SIG-M5 treated with dmso at 0.1 percent for 504 hours (cell line): ENCODE data around the gene TXNIP.

Source experiments
- DNase-seq: peaks from one replicate; lab custom pipeline; 2025; ENCODE audit not compliant: unreplicated experiment; lab: John Stamatoyannopoulos, UW

Gene TXNIP

GRCh38 chr1:145986551-145986950, 9.8 kb downstream of the TXNIP start:
- no peak for DNase-seq

GRCh38 chr1:145985502-145986439, 10.6 kb downstream of the TXNIP start:
- peak; percentile 93 for DNase-seq

- DNase-seq: no peak
These were observed 11.3 kb downstream of the TXNIP start for GRCh38 chr1:145985129-145985501.

- DNase-seq: no peak
These were observed 12.2 kb downstream of the TXNIP start for GRCh38 chr1:145983960-145984830.

- no peak for DNase-seq
These were observed 13.1 kb downstream of the TXNIP start for GRCh38 chr1:145983206-145983675.

- no peak for DNase-seq
These were observed 14.2 kb downstream of the TXNIP start for GRCh38 chr1:145982010-145982723.

- no peak for DNase-seq
These were observed 15.9 kb downstream of the TXNIP start for GRCh38 chr1:145980457-145980994.

GRCh38 chr1:145979746-145980456, 16.5 kb downstream of the TXNIP start:
- peak; percentile 92 for DNase-seq

- DNase-seq: peak; percentile 99
These were observed 17.3 kb downstream of the TXNIP start for GRCh38 chr1:145978854-145979745.

GRCh38 chr1:145978471-145978853, 17.9 kb downstream of the TXNIP start:
- DNase-seq: no peak

GRCh38 chr1:145977486-145978470, 18.6 kb downstream of the TXNIP start:
- DNase-seq: peak; percentile 91

- DNase-seq: no peak
These were observed 19.4 kb downstream of the TXNIP start for GRCh38 chr1:145977016-145977415.

- no peak for DNase-seq
These were observed 21.2 kb downstream of the TXNIP start for GRCh38 chr1:145975216-145975615.

GRCh38 chr1:145974721-145975120, 21.7 kb downstream of the TXNIP start:
- no peak for DNase-seq

- DNase-seq: no peak
These were observed 23.8 kb downstream of the TXNIP start for GRCh38 chr1:145972580-145972979.

GRCh38 chr1:145967288-145967687, 29.1 kb downstream of the TXNIP start:
- DNase-seq: no peak

- DNase-seq: no peak
These were observed 31.1 kb downstream of the TXNIP start for GRCh38 chr1:145965119-145965744.
